A549 (cell line): ENCODE data around the gene PIPOX. TPM values are rescaled to one million over a fixed set of nuclear protein-coding genes. Genes with fewer than 3 reads are reported as not detected.
"Not testable (repeated sequence)": the region's sequence is repeated elsewhere in the genome, so short reads cannot be mapped to it uniquely, and the experiment has no call there.

Experiments used
- ATAC-seq, 2 experiments: fragments of 200-7000 bp in 1 of 2; fragments of >200 bp in 1 of 2; cut with Nextera tagmentation in 1 of 2; cut with Tn5 transposase in 1 of 2; 3 replicates each; pipeline versions ENCODE4 v1.8.0 to v1.9.1; 2018 to 2020; ENCODE audit warnings: mild to moderate bottlenecking in 1 of 2, moderate library complexity in 1 of 2
- CTCF ChIA-PET: fragments of 300-600 bp; sonication (Branson Sonifier 250); formaldehyde crosslinking; extraction: SDS; loops from one replicate; lab custom pipeline; 2021; ENCODE audit warnings: antibody characterized with exemption, inconsistent platforms; lab: Yijun Ruan, JAX
- POLR2A ChIA-PET: fragments of 350-600 bp; formaldehyde crosslinking; extraction: SDS; loops from one replicate; lab custom pipeline; 2021; ENCODE audit warnings: antibody characterized with exemption, inconsistent platforms; lab: Yijun Ruan, JAX
- DNase-seq, 2 experiments: peaks; one replicate each; pipeline versions ENCODE4 v3.0.0 to v3.0.0-alpha.2; 2011 to 2016; ENCODE audit warnings: low read depth in 1 of 2, low spot score in 1 of 2
- FAIRE-seq: peaks from 2 replicates; lab custom pipeline; 2011; peaks lifted over from hg19 to GRCh38; lab: Jason Lieb, UNC
- H3K27ac ChIP-seq, 2 experiments: fragments of >200 bp; sonication (Bioruptor Twin); formaldehyde crosslinking; 3 replicates each; pipeline ENCODE4 v1.5.1; 2016 to 2017
- H3K4me1 ChIP-seq: fragments of >200 bp; sonication (Bioruptor Twin); formaldehyde crosslinking; 3 replicates; pipeline ENCODE4 v1.6.1; 2016
- H3K4me2 ChIP-seq: fragments of >200 bp; sonication (Bioruptor Twin); formaldehyde crosslinking; 3 replicates; pipeline ENCODE4 v1.6.1; 2016
- H3K4me3 ChIP-seq: fragments of >200 bp; sonication (Bioruptor Twin); formaldehyde crosslinking; 3 replicates; pipeline ENCODE4 v1.5.1; 2016
- H3K9me3 ChIP-seq: fragments of >200 bp; sonication (Bioruptor Twin); formaldehyde crosslinking; 3 replicates; pipeline ENCODE4 v1.6.1; 2016
- BHLHE40 ChIP-seq: IDR thresholded peaks from 2 replicates; pipeline ENCODE4 v1.6.1; 2012; ENCODE audit warnings: low read depth, low read length, inconsistent platforms
- CEBPB ChIP-seq, 2 experiments: fragments of >200 bp in 1 of 2; sonication (Bioruptor Twin) in 1 of 2; formaldehyde crosslinking in 1 of 2; IDR thresholded peaks; 2 replicates each; pipeline ENCODE4 v1.6.1; 2012 to 2016
- CHD2 ChIP-seq: fragments of 150-350 bp; IDR thresholded peaks from 2 replicates; pipeline ENCODE4 v1.6.1; 2014; ENCODE audit warnings: low read length; ENCODE audit not compliant: partially characterized antibody
- EP300 ChIP-seq, 2 experiments: fragments of >200 bp; sonication (Bioruptor Twin); formaldehyde crosslinking; IDR thresholded peaks; 2 replicates in 1 of 2; 3 replicates in 1 of 2; pipeline ENCODE4 v1.6.1; 2016 to 2017
- FOSB ChIP-seq: fragments of 250-450 bp; sonication (Bioruptor Pico); IDR thresholded peaks from 2 replicates; pipeline ENCODE4 v1.5.0; 2020; ENCODE audit warnings: mild to moderate bottlenecking, moderate library complexity
- FOXS1 ChIP-seq: fragments of 250-450 bp; sonication (Bioruptor Pico); IDR thresholded peaks from 2 replicates; pipeline ENCODE4 v1.5.0; 2020; ENCODE audit warnings: mild to moderate bottlenecking, moderate library complexity
- HOXB13 ChIP-seq: fragments of 250-450 bp; sonication (Bioruptor Pico); IDR thresholded peaks from 2 replicates; pipeline ENCODE4 v1.5.0; 2020; ENCODE audit warnings: low read depth, mild to moderate bottlenecking, moderate library complexity
- MAZ ChIP-seq: fragments of 150-350 bp; IDR thresholded peaks from 2 replicates; pipeline ENCODE4 v1.6.1; 2014; ENCODE audit warnings: antibody characterized with exemption, low read depth, low read length, borderline replicate concordance
- MYC ChIP-seq: IDR thresholded peaks from 2 replicates; pipeline ENCODE4 v1.6.1; 2012; ENCODE audit warnings: mild to moderate bottlenecking, inconsistent platforms, low read length, improper control_type of control experiment, borderline replicate concordance
- NPAS2 ChIP-seq: fragments of 250-450 bp; sonication (Bioruptor Pico); IDR thresholded peaks from 2 replicates; pipeline ENCODE4 v1.8.0; 2022; ENCODE audit warnings: mild to moderate bottlenecking, moderate library complexity, borderline replicate concordance
- NR3C1 ChIP-seq: fragments of >200 bp; sonication (Bioruptor Twin); formaldehyde crosslinking; IDR thresholded peaks from 3 replicates; pipeline ENCODE4 v1.6.1; 2017
- POLR2A ChIP-seq: IDR thresholded peaks from 2 replicates; pipeline ENCODE4 v1.6.1; 2012; ENCODE audit warnings: mild to moderate bottlenecking, low read length
- RAD21 ChIP-seq, 2 experiments: fragments of >200 bp in 1 of 2; sonication (Bioruptor Twin) in 1 of 2; formaldehyde crosslinking in 1 of 2; IDR thresholded peaks in 1 of 2; conservative IDR thresholded peaks in 1 of 2; 2 replicates in 1 of 2; 3 replicates in 1 of 2; pipeline ENCODE4 v1.6.1; 2012 to 2018; ENCODE audit warnings: inconsistent platforms in 1 of 2
- RARB ChIP-seq: fragments of 250-450 bp; sonication (Bioruptor Pico); IDR thresholded peaks from 2 replicates; pipeline ENCODE4 v1.8.0; 2021; ENCODE audit warnings: mild to moderate bottlenecking, moderate library complexity
- RCOR1 ChIP-seq: fragments of 150-350 bp; IDR thresholded peaks from 2 replicates; pipeline ENCODE4 v1.6.1; 2014; ENCODE audit warnings: antibody characterized with exemption, low read length, low read depth
- RNF2 ChIP-seq: fragments of 200-600 bp; sonication (generic); IDR thresholded peaks from 2 replicates; pipeline ENCODE4 v1.6.1; 2016; ENCODE audit warnings: low read depth, mild to moderate bottlenecking, antibody characterized with exemption, moderate library complexity, borderline replicate concordance
- SMC3 ChIP-seq: fragments of >200 bp; sonication (Bioruptor Twin); formaldehyde crosslinking; IDR thresholded peaks from 3 replicates; pipeline ENCODE4 v1.6.1; 2018; ENCODE audit warnings: inconsistent platforms
- SREBF2 ChIP-seq: fragments of 450-650 bp; IDR thresholded peaks from 2 replicates; pipeline ENCODE4 v1.6.1; 2014; ENCODE audit warnings: mild to moderate bottlenecking, moderate library complexity
- TFCP2L1 ChIP-seq: fragments of 250-450 bp; sonication (Bioruptor Pico); IDR thresholded peaks from 2 replicates; pipeline ENCODE4 v1.5.0; 2021; ENCODE audit warnings: mild to moderate bottlenecking
- ZC3H11A ChIP-seq: fragments of 450-650 bp; IDR thresholded peaks from 2 replicates; pipeline ENCODE4 v1.6.1; 2014; ENCODE audit warnings: antibody characterized with exemption, mild to moderate bottlenecking
- ZFP36 ChIP-seq: fragments of 450-650 bp; IDR thresholded peaks from 2 replicates; pipeline ENCODE4 v1.6.1; 2014; ENCODE audit warnings: borderline replicate concordance; ENCODE audit not compliant: partially characterized antibody
- WGBS: methylation state at CpG from one replicate; pipeline ENCODE4 v1.1.6; 2017; ENCODE audit errors: missing lambda C conversion rate; 5-methylcytosine and 5-hydroxymethylcytosine counted together
- polyA plus RNA-seq, 4 experiments: library from polyadenylated mRNA; depleted of rRNA in 3 of 4; stranded (reverse); fragments of >200 nt; fragmentation: RNase III in 1 of 4; extraction: RNeasy Plus Mini Kit Qiagen cat#74134 plus additional on column Dnase treatment in 1 of 4; gene quantifications; 2 replicates in 3 of 4; 3 replicates in 1 of 4; pipeline ENCODE4 v1.2.3, GENCODE V29; 2011 to 2017
- TF ChIP-seq, protein P1 (sequence below): fragments of 150-350 bp; IDR thresholded peaks from 2 replicates; pipeline ENCODE4 v1.6.1; 2014; ENCODE audit warnings: low read depth, mild to moderate bottlenecking, low read length
- TF ChIP-seq, protein P2 (sequence below): fragments of >200 bp; sonication (Bioruptor Twin); formaldehyde crosslinking; IDR thresholded peaks from 3 replicates; pipeline ENCODE4 v1.5.1; 2016

The PIPOX gene
- polyA plus RNA-seq, 2 of the 4 experiments (the other 2 are of a cell fraction), result 0.39 to 0.94 TPM

DNA sequence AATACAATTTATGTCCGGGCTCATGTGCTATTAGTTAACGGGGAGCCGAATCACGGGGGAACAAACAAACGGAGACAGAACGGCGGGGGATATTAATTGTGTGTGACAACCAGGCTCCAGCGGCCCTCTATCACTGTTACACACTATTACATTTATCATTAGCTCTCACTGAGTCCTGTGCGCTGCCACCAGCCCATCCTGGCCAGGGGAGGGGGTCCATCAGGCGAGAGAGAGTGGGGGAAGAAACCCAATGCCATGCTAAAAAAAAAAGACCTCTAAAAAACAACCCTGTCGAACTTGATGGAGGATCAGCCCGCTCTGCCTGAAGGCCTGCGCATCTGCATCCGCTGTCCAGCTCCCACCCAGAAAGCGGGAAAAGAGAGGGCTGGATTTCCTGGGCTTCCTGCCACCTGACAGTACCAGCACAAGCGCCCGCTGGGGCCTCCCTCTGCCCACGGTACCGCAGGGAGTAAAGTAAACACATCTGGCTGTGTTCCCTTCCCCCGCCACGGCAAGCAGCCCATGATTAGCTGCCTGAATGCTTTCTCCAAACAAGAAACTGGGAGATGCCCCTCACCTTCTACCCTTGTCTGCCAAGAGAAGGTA, 41.7 kb downstream of the PIPOX start:
- CTCF ChIA-PET, result interaction anchor here (1.1 to 1.6 kb wide), 4 partner anchors 10 to 120 kb away, joined by 3 to 5 read pairs (median 4); no protein-coding TSS in a partner anchor
- Histone ChIP-seq H3K4me3 (no peak overlapping the region), H3K9me3 (no peaks in the 10 kb centered on the region)
- no peak for TF ChIP-seq SMC3
- TF ChIP-seq, all 56 proteins: peak for 0
- no peak for FAIRE-seq
- Histone ChIP-seq H3K27ac (no peak overlapping the region), H3K4me2 (no peak overlapping the region), H3K4me1 (no peaks in the 10 kb centered on the region)
- ATAC-seq, result no peak
- 85% methylated on average over 21 of the region's 21 CpGs for WGBS
- DNase-seq, result no peak
- POLR2A ChIA-PET, result no interaction called here

DNA sequence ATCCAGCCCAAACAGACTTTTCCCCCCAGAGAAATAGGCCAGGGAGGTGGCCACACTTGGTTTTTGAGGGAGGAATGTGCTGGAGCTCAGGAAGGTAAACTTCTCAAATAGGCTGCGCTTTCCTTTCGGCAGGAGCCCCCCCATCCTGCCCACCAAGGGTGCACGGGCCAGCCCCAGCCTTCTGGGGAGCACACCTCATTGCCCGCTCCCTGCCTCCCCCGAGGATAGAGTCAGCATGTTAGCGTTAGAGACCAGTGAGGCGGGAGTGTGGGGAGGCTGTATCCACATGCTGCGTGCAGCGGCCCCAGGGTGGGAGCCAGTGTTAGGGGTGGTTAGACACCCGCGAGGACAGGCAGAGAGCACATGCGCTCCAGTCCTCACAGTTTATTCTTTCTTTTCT, 42.3 kb downstream of the PIPOX start:
- H3K4me3 ChIP-seq, result no peak overlapping the region
- TF ChIP-seq ZC3H11A, result no peak
- no peak for TF ChIP-seq FOXS1
- no peak for TF ChIP-seq NR3C1
- no peak for TF ChIP-seq EP300 (IDR thresholded peaks at IDR 0.05)
- TF ChIP-seq HOXB13 (CRISPR knock-in tag), result no peak
- H3K4me1 ChIP-seq, result no peaks in the 10 kb centered on the region
- 96% methylated on average over 12 of the region's 12 CpGs for WGBS
- ATAC-seq (no peak), DNase-seq (no peak), FAIRE-seq (no peak)
- no peak overlapping the region for H3K27ac ChIP-seq
- CTCF ChIA-PET, result interaction anchor here (1.1 to 1.9 kb wide), 6 partner anchors 10 to 121 kb away, joined by 3 to 5 read pairs (median 4); no protein-coding TSS in a partner anchor
- POLR2A ChIA-PET, result no interaction called here
- H3K4me2 ChIP-seq, result no peak overlapping the region
- no peaks in the 10 kb centered on the region for H3K9me3 ChIP-seq

DNA sequence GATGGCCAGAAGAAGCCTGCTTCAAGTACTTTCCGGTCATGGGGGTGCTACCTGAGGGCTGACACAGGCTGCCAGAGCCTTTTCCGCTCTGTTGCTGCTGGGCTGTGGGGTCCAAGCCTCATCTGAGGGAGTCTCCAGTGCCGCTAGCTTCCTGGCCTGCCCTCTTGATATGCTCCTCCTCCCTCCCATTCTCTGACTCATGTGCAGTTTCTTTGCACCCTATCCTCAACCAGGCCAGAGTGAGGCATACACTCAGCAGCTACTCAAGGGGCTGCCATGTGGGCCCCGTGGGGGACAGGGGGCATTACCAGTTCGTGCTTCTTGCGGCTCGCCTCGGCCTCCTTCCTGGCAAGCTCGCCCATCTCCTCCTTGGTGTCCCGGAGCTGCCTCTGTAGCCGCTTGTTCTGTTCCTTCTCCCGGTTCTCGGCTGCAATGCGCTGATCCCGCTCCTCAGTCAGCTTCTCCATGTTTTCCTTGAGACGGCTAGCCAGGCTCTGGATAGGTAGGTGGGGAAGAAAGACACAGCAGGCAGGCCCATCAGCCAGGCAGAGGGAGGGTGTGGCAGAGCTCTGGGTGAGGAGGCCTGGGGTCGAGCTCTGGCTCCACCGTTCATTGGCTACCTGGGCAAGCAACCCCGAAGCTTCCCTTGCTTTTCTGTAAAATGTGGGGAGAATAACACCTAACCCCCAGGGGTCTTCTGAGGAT, 43.8 kb downstream of the PIPOX start:
- Histone ChIP-seq H3K4me1 (no peaks in the 10 kb centered on the region), H3K9me3 (no peaks in the 10 kb centered on the region), H3K4me3 (no peak overlapping the region), H3K4me2 (no peak overlapping the region), H3K27ac (no peak overlapping the region)
- ATAC-seq (no peak), FAIRE-seq (no peak), DNase-seq (no peak)
- WGBS, result 91% methylated on average over 19 of the region's 19 CpGs
- TF ChIP-seq BHLHE40, result no peak
- TF ChIP-seq, protein P1, sequence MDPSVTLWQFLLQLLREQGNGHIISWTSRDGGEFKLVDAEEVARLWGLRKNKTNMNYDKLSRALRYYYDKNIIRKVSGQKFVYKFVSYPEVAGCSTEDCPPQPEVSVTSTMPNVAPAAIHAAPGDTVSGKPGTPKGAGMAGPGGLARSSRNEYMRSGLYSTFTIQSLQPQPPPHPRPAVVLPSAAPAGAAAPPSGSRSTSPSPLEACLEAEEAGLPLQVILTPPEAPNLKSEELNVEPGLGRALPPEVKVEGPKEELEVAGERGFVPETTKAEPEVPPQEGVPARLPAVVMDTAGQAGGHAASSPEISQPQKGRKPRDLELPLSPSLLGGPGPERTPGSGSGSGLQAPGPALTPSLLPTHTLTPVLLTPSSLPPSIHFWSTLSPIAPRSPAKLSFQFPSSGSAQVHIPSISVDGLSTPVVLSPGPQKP, result no peak
- ChIA-PET CTCF (interaction anchor here (0.7 to 2.1 kb wide), 7 partner anchors 85 to 134 kb away, joined by 3 to 8 read pairs (median 4); no protein-coding TSS in a partner anchor), POLR2A (no interaction called here)

DNA sequence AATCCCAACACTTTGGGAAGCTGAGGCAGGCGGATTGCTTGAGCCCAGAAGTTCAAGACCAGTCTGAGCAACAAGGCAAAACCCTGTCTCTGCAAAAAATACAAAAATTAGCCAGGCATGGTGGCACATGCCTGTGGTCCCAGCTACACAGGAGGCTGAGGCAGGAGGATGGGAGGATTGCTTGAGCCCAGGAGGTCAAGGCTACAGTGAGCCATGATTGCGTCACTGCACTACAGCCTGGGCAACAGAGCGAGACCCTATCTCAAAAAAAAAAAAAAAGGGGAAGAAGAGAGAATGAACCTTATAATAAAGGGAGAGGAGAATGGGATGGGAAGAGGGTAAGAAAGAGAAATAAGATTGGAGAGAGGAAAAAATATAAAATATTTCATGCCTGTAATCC, 45.8 kb downstream of the PIPOX start:
- H3K4me3 ChIP-seq, H3K27ac ChIP-seq, FAIRE-seq, ATAC-seq, H3K9me3 ChIP-seq, POLR2A ChIA-PET, H3K4me1 ChIP-seq, DNase-seq, H3K4me2 ChIP-seq: not testable (repeated sequence)
- 94% methylated on average over 3 of the region's 3 CpGs for WGBS
- CTCF ChIA-PET, result interaction anchor here (1.1 kb wide), 1 partner anchor 33 kb away, joined by 3 read pairs; no protein-coding TSS in a partner anchor
- TF ChIP-seq CEBPB (IDR thresholded peaks at IDR 0.05), result 0 out of 4 replicates have a peak, but pooled peaks of 1 of the 2 experiments have one; percentile 14

DNA sequence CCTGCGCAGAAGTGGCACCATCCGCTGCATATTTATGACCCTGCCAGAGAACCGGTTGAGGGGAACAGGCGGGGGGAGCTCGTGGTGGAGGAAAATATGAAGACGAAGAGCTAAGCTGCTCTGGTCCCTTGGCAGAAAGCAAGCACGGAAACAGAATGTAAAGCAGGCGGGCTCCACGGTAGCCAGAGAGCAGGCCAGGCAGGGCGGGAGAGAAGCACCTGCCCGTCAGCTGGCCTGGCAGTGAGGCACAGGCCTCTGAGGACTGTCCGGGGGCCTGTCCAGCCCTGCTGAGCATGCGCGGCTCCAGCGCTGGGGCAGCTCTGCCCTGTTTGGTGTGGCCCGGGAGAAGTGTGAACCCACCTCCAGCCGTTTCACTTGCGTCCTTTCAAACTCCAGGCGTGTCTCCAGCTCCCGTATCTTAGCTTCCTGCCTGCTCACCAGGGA, 46.7 kb downstream of the PIPOX start:
- ATAC-seq (peak in 1 of 2 experiments; percentile 8; a peak in 1 of 6 replicates), DNase-seq (no peak), FAIRE-seq (no peak)
- Histone ChIP-seq H3K27ac (no peak overlapping the region), H3K4me3 (no peak overlapping the region), H3K4me2 (no peak overlapping the region), H3K9me3 (no peaks in the 10 kb centered on the region), H3K4me1 (no peaks in the 10 kb centered on the region)
- WGBS, result 90% methylated on average over 20 of the region's 20 CpGs
- ChIA-PET CTCF (interaction anchor here (0.9 to 3.9 kb wide), 6 partner anchors 39 to 363 kb away, joined by 3 to 25 read pairs (median 4); partner anchors contain the start of gene TLCD1), POLR2A (no interaction called here)
- TF ChIP-seq MYC (no peak), HOXB13 (CRISPR knock-in tag) (no peak), RNF2 (no peak), SREBF2 (no peak), NPAS2 (CRISPR knock-in tag) (no peak), MAZ (no peak), TFCP2L1 (CRISPR knock-in tag) (no peak), ZC3H11A (no peak), RCOR1 (no peak), ZFP36 (no peak), FOSB (CRISPR knock-in tag) (no peak), CHD2 (no peak), FOXS1 (no peak), RARB (CRISPR knock-in tag) (no peak), POLR2A (no peak), RAD21 (conservative IDR thresholded peaks at IDR 0.05 in 1 of 2, IDR thresholded peaks at IDR 0.05 in 1 of 2) (no peak)
- TF ChIP-seq, protein P2, sequence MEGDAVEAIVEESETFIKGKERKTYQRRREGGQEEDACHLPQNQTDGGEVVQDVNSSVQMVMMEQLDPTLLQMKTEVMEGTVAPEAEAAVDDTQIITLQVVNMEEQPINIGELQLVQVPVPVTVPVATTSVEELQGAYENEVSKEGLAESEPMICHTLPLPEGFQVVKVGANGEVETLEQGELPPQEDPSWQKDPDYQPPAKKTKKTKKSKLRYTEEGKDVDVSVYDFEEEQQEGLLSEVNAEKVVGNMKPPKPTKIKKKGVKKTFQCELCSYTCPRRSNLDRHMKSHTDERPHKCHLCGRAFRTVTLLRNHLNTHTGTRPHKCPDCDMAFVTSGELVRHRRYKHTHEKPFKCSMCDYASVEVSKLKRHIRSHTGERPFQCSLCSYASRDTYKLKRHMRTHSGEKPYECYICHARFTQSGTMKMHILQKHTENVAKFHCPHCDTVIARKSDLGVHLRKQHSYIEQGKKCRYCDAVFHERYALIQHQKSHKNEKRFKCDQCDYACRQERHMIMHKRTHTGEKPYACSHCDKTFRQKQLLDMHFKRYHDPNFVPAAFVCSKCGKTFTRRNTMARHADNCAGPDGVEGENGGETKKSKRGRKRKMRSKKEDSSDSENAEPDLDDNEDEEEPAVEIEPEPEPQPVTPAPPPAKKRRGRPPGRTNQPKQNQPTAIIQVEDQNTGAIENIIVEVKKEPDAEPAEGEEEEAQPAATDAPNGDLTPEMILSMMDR, result no peak
